ENCODE data around the gene SPINT1.

The SPINT1 gene

GRCh38 chr15:40893019-40893670 is 49.3 kb downstream of the SPINT1 start:
- DNase-seq (ENCODE audit: low read depth, low spot score): peak; percentile 0

GRCh38 chr15:40893733-40894680 is 50.2 kb downstream of the SPINT1 start, which contains the start of gene VPS18:
Gene VPS18 (plus strand): TSS chr15:40894450. CDS start chr15:40894769, 319 bp downstream.
- DNase-seq (ENCODE audit: low read depth, low spot score): peak; percentile 99

- DNase-seq (ENCODE audit: low read depth, low spot score): peak; percentile 85
Measured at GRCh38 chr15:40894681-40895448, 51.0 kb downstream of the SPINT1 start.

- no peak for DNase-seq (ENCODE audit: low read depth, low spot score)
Measured at GRCh38 chr15:40899536-40900207, 55.8 kb downstream of the SPINT1 start.

DNA sequence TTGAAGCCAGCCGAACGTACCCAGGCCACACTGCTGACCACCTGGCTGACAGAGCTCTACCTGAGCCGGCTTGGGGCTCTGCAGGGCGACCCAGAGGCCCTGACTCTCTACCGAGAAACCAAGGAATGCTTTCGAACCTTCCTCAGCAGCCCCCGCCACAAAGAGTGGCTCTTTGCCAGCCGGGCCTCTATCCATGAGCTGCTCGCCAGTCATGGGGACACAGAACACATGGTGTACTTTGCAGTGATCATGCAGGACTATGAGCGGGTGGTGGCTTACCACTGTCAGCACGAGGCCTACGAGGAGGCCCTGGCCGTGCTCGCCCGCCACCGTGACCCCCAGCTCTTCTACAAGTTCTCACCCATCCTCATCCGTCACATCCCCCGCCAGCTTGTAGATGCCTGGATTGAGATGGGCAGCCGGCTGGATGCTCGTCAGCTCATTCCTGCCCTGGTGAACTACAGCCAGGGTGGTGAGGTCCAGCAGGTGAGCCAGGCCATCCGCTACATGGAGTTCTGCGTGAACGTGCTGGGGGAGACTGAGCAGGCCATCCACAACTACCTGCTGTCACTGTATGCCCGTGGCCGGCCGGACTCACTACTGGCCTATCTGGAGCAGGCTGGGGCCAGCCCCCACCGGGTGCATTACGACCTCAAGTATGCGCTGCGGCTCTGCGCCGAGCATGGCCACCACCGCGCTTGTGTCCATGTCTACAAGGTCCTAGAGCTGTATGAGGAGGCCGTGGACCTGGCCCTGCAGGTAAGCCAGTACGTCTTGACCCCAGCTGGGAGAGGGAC is 56.6 kb downstream of the SPINT1 start:
- no peak for DNase-seq (ENCODE audit: low read depth, low spot score)

- no peak for DNase-seq (ENCODE audit: low read depth, low spot score)
Measured at GRCh38 chr15:40901053-40901443, 57.2 kb downstream of the SPINT1 start.

GRCh38 chr15:40902605-40903561 is 59.0 kb downstream of the SPINT1 start:
- no peak for DNase-seq (ENCODE audit: low read depth, low spot score)

DNA sequence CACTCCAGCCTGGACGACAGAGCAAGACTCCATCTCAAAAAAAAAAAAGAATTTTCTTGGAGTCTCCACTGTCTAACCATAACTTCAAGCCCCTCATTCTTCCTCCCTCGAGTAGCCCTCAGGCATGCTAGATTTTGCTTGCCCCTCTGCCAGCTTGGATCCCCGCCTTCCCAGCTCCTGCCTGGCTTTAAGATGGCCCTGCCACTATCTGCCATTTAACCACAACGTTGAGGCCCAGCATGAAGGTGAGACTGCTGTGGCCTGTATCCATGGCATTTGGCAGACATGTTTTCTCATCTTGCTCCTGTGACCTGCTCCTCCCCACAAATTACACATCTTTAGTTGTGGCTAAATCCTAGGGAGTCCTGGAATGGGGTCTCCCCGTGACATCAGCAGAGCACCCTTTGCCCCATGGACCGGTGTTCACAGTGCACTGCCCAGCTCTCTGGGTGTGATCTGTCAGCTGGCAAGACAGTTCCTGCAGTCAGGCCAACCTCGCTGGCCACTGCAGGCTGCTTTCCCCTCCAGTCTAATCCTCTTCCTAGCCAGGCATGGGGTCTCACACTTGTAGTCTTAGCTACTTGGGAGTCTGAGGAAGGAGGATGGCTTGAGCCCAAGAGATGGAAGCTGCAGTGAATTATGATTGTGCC is 60.8 kb downstream of the SPINT1 start:
- DNase-seq (ENCODE audit: low read depth, low spot score): no peak

DNA sequence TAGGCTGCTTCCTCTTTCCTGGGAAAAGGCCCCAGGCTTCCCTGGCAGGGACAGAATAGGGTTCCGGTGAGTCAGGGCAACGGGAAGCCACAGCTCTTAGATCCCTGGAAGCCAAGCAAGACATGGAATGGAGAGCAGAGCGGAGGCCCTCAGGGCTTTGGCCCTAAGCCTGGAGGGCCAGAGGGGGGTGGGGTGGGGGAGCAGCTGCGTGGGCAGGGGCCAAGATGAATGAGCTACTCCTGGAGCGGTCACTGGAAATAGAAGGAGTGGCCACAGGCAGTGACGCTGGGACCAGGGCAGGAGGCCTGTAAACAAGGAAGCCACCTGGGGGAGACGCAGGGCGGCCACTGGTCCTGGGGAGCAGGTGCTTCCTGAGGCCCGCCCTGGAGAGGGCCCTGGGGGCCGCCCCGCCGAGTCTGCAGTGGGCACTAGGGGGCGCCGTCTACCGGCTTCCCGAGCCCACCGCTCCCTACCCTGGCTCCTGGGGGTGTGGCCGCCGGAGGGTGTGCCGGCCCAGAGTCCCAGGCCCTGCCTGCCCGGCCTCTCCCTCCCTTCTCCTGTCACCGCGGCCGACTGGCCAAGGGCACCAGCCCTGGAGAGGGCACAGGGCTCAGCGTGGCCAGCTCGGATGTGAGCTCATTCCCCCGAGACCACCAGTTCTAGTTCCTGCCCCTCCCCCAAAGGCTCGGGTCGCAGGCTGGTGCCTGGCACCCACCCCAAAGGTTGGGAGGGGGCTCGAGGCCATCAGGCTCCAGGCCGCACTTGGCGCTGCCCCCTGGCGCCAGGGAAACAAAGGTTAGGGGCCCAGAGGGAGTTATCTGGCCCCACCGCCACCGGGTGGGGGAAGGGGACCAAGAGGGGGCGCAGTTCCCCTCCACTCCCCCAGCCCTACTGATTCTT is 62.5 kb downstream of the SPINT1 start:
- peak; percentile 94 for DNase-seq (ENCODE audit: low read depth, low spot score)

GRCh38 chr15:40906991-40907802 is 63.3 kb downstream of the SPINT1 start:
- DNase-seq (ENCODE audit: low read depth, low spot score): peak; percentile 55
